ENCODE measurements around the gene ABCA9. TPM values are rescaled to one million over a fixed set of nuclear protein-coding genes. Genes with fewer than 3 reads are reported as not detected.

The ABCA9 gene
- total RNA-seq, 1 donor from 2014 or later: 14.6 TPM

DNA sequence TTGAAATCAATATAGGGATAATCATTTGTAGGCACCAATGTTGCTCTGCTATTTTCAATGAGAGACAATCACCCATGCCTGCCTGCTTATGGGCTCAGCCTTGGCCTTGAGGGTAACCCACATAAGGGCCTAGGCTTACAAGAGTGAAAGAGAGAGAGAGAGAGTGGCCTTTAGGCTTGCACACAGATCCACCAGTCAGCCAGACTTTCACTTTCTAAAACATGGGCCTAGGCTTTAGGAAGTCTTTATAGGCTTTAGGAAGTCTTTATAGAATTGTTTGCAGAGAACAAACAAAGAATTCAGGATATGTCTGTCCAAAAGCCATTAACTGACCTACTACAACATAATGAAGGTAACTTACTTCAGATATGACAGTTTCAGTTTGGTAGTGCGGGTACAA, 3.4 kb downstream of the ABCA9 start:
- intact Hi-C loops (cut with DNase I): loop anchor here (10.0 kb wide), 1 partner anchor 72 kb away; no protein-coding TSS in a partner anchor

DNA sequence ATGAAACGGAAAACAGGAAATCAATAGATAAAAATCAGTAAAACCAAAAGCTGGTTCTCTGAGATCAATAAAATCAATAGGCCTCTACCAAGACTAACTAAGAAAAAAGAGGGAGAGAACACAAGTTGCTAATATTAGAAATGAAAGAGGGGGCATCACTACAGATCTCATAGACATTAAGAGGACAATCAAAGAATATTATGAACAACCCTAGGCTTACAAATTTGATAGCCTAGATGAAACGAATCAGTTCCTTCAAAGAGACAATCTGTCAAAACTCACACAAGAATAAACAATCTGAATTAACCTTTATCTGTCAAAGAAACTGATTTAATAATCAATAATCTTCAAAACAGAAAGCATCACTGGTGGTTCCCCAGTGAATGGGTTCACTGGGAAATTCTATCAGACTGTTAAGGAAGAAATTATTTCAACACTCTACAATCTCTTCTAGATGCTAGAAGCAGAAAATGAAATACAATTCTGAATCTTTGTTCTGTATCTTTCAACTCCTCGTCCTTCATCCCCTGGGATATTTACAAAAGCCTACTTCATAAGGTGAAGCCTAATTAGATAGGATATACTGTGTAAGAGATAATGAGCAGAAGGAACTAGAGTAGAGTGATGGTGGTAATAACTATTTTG, 4.4 kb downstream of the ABCA9 start:
- ATAC-seq: no peak
- no peaks in the 10 kb centered on the region for H3K27me3 ChIP-seq (ENCODE audit: low read depth)
- H3K36me3 ChIP-seq: no peaks in the 10 kb centered on the region
- intact Hi-C loops (cut with DNase I): loop anchor here (10.0 kb wide), 1 partner anchor 72 kb away; no protein-coding TSS in a partner anchor
- DNase-seq: no peak
- H3K27ac ChIP-seq: no peak overlapping the region
- TF ChIP-seq, protein P1, sequence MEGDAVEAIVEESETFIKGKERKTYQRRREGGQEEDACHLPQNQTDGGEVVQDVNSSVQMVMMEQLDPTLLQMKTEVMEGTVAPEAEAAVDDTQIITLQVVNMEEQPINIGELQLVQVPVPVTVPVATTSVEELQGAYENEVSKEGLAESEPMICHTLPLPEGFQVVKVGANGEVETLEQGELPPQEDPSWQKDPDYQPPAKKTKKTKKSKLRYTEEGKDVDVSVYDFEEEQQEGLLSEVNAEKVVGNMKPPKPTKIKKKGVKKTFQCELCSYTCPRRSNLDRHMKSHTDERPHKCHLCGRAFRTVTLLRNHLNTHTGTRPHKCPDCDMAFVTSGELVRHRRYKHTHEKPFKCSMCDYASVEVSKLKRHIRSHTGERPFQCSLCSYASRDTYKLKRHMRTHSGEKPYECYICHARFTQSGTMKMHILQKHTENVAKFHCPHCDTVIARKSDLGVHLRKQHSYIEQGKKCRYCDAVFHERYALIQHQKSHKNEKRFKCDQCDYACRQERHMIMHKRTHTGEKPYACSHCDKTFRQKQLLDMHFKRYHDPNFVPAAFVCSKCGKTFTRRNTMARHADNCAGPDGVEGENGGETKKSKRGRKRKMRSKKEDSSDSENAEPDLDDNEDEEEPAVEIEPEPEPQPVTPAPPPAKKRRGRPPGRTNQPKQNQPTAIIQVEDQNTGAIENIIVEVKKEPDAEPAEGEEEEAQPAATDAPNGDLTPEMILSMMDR (IDR thresholded peaks at IDR 0.05): no peak
- H3K4me3 ChIP-seq: no peak overlapping the region
- no peaks in the 10 kb centered on the region for H3K9me3 ChIP-seq
- H3K4me1 ChIP-seq: no peaks in the 10 kb centered on the region

More for the DNA sequence above, 3.4 kb downstream of the ABCA9 start:
- Histone ChIP-seq H3K27ac (no peak overlapping the region), H3K4me3 (no peak overlapping the region), H3K4me1 (no peaks in the 10 kb centered on the region), H3K36me3 (no peaks in the 10 kb centered on the region), H3K9me3 (no peaks in the 10 kb centered on the region), H3K27me3 (ENCODE audit: low read depth) (no peaks in the 10 kb centered on the region)
- DNase-seq (no peak), ATAC-seq (no peak)
- TF ChIP-seq, protein P1 (IDR thresholded peaks at IDR 0.05): no peak

DNA sequence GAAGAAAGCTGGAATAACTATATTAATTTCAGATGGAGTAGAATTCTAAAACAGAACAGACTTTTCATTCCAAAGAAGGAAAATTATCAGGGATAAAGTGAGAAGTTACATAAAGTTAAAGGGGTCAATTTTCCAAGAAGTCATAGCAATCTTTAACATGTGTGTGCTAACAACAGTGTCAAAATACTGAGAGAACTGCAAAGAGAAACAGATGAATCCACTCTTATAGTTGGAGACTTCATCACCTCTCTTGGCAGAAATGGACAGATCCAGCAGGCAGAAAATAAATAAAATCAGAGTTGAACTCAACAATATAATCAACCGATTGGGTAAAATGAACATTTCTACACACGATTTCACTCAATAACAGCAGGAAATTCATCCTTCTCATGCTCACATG, 5.4 kb downstream of the ABCA9 start:
- Histone ChIP-seq H3K9me3 (no peaks in the 10 kb centered on the region), H3K27me3 (ENCODE audit: low read depth) (no peaks in the 10 kb centered on the region), H3K4me3 (no peak overlapping the region), H3K27ac (no peak overlapping the region), H3K4me1 (no peaks in the 10 kb centered on the region), H3K36me3 (no peaks in the 10 kb centered on the region)
- no peak for ATAC-seq
- DNase-seq: no peak
- intact Hi-C loops (cut with DNase I): loop anchor here (10.0 kb wide), 1 partner anchor 71 kb away; no protein-coding TSS in a partner anchor
- TF ChIP-seq, protein P1 (IDR thresholded peaks at IDR 0.05): no peak

DNA sequence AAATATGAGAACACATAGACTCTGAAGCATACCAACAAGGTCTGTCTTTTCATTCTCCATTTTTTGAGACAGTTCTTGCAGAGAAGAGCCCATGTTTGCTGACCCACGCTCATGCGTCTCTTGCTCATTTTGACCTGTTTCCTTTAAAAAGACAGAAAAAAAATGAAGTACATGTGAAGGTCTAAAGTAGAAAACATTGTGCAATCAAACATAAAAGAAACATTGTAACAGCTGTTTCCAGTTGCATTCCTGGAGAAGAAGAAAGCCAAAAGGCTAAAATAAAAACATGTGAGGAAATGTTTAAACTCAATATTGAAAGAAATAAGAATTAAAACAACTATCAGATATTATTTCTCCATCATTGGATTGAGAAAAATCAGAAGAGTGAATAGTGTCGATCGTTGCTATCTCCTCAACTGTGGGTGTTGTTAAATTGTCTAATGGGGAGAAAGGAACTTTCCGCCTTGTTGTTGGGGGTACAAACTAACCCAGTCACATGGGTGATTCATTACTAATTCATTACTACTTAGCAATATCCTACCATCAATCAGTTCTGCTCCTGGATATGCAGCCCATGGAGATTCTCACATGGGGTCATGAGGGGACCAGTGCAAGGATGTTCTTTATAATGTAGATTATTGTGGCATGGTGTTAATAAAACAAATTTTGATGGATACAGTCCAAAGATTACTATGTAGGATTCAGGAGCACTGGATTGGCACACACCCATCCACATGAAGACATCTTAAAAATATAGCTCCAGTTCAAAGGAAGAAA, 9.5 kb downstream of the ABCA9 start:
- H3K27ac ChIP-seq: peak overlapping the region; percentile 20
- DNase-seq: no peak
- TF ChIP-seq, protein P1 (IDR thresholded peaks at IDR 0.05): no peak
- H3K36me3 ChIP-seq: no peaks in the 10 kb centered on the region
- no peaks in the 10 kb centered on the region for H3K9me3 ChIP-seq
- ATAC-seq: no peak
- H3K27me3 ChIP-seq (ENCODE audit: low read depth): no peaks in the 10 kb centered on the region
- no peak overlapping the region for H3K4me3 ChIP-seq
- intact Hi-C loops (cut with DNase I): loop anchor here (10.0 kb wide), 1 partner anchor 66 kb away; no protein-coding TSS in a partner anchor
- H3K4me1 ChIP-seq: peaks cover 21% of the 10 kb centered on the region

DNA sequence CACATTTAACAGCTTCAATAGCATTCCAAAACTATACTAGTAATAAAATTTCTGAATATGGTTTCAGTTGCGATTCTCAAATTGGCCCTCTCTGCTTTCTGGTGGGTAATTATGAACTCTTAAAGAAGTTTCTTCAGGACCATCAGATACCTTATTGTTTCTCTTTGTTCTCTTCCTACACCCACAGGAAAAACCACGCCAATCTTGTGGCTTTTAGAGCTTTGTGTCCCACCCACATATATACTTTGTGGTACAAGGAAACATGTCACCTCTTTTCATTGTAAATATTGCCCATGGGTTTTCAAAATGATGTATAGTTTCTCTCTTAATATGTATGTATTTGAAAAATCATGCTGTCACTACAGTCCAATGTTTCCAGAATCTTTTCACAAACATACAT, 12.1 kb downstream of the ABCA9 start:
- no peak for DNase-seq
- Histone ChIP-seq H3K27me3 (ENCODE audit: low read depth) (no peaks in the 10 kb centered on the region), H3K27ac (no peak overlapping the region), H3K9me3 (no peaks in the 10 kb centered on the region), H3K4me1 (peaks cover 23% of the 10 kb centered on the region), H3K36me3 (no peaks in the 10 kb centered on the region), H3K4me3 (no peak overlapping the region)
- TF ChIP-seq, protein P1 (IDR thresholded peaks at IDR 0.05): no peak
- ATAC-seq: no peak
- intact Hi-C loops (cut with DNase I): no loop called here

Measured in lower lobe of right lung (tissue), 2 donors.